Prostate gland (tissue), 2 donors: ENCODE data around the gene TMEM231.

Experiments
- POLR2AphosphoS5 ChIP-seq: sonication (generic); formaldehyde crosslinking; IDR thresholded peaks from one replicate; pipeline ENCODE4 v1.6.1; 2017; ENCODE audit warnings: antibody characterized with exemption
- TF ChIP-seq, protein P1 (sequence below), 4 experiments: fragments of 200-600 bp in 2 of 4; fragments of 450-650 bp in 2 of 4; sonication (generic) in 2 of 4; IDR thresholded peaks; 1 replicate in 3 of 4; 2 replicates in 1 of 4; pipeline ENCODE4 v1.5.1; 2016 to 2019; ENCODE audit warnings: antibody characterized with exemption in 4 of 4, mild to moderate bottlenecking in 2 of 4, moderate library complexity in 2 of 4

DNA sequence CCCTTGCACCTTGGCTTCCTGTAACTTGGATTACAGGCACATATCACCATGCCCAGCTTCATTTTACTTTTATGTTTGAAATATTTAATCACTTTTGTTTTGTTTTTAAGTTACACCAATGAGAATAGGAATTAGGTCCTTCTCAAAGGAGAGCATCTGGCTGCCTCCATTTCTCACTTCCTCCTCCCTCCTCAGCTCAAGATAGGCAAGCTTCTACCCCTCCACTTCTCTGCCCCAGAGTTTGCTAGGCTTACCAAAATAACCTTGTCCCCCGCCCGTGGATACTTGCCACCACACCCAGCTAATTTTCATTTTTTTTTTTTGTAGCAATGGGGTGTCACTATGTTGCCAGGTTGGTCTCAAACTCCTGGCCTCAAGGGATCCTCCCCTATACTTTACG, 28.1 kb upstream of the TMEM231 start:
- TF ChIP-seq, protein P1, sequence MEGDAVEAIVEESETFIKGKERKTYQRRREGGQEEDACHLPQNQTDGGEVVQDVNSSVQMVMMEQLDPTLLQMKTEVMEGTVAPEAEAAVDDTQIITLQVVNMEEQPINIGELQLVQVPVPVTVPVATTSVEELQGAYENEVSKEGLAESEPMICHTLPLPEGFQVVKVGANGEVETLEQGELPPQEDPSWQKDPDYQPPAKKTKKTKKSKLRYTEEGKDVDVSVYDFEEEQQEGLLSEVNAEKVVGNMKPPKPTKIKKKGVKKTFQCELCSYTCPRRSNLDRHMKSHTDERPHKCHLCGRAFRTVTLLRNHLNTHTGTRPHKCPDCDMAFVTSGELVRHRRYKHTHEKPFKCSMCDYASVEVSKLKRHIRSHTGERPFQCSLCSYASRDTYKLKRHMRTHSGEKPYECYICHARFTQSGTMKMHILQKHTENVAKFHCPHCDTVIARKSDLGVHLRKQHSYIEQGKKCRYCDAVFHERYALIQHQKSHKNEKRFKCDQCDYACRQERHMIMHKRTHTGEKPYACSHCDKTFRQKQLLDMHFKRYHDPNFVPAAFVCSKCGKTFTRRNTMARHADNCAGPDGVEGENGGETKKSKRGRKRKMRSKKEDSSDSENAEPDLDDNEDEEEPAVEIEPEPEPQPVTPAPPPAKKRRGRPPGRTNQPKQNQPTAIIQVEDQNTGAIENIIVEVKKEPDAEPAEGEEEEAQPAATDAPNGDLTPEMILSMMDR (IDR thresholded peaks at IDR 0.05) = no peak
- no peak for TF ChIP-seq POLR2AphosphoS5
